Fibroblast of lung (primary cell): ENCODE results near the gene SLC22A4.
A peak's percentile ranks its signal among the peaks of the same experiment; 100 is the strongest.

ENCODE experiments used
- EZH2 ChIP-seq: IDR thresholded peaks from 2 replicates; pipeline ENCODE4 v1.5.1; 2012; ENCODE audit warnings: low read length, control low read depth, mild to moderate bottlenecking; ENCODE audit errors: missing control alignments
- TF ChIP-seq, protein P1 (sequence below), 2 donors: IDR thresholded peaks in 1 of 2; conservative IDR thresholded peaks in 1 of 2; 1 replicate in 1 of 2; 2 replicates in 1 of 2; pipeline ENCODE4 v1.5.1; 2011 to 2012; ENCODE audit warnings: low read length in 2 of 2, control low read depth in 1 of 2, inconsistent platforms in 1 of 2, low read depth in 1 of 2, mild to moderate bottlenecking in 1 of 2

DNA sequence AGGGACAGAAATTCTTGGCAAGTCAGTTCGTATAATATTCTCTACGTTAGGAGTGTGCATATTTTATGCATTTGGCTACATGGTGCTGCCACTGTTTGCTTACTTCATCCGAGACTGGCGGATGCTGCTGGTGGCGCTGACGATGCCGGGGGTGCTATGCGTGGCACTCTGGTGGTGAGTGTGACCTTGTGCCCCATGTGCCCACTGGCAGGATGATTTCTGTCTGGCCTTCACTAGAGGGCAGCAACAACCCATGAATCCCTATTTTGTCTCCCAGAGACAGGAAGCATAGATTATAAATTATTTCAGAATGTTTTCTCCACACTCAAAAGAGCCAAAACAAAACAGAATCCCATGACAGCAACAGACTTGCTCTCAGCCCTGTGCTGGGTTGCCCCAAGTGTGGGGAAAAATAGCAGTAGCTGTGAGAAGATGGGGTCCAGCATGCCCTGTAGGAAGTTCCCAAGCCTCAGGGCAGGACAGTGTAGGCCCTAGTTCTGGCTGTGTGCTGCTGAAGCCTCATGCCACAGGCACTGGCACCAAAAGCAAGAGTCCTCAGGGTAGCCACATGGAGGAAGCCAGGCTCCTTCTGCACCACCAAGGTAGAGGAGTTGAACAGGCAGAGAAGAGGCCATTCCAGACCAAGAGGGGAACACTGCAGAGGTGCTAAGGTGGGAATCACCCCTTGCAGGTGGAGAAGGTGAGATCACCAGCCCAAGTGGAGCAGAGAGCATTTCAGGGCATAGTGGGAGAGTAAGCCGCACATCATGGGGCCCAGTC, 91.3 kb downstream of the SLC22A4 start:
- TF ChIP-seq, protein P1, sequence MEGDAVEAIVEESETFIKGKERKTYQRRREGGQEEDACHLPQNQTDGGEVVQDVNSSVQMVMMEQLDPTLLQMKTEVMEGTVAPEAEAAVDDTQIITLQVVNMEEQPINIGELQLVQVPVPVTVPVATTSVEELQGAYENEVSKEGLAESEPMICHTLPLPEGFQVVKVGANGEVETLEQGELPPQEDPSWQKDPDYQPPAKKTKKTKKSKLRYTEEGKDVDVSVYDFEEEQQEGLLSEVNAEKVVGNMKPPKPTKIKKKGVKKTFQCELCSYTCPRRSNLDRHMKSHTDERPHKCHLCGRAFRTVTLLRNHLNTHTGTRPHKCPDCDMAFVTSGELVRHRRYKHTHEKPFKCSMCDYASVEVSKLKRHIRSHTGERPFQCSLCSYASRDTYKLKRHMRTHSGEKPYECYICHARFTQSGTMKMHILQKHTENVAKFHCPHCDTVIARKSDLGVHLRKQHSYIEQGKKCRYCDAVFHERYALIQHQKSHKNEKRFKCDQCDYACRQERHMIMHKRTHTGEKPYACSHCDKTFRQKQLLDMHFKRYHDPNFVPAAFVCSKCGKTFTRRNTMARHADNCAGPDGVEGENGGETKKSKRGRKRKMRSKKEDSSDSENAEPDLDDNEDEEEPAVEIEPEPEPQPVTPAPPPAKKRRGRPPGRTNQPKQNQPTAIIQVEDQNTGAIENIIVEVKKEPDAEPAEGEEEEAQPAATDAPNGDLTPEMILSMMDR (conservative IDR thresholded peaks at IDR 0.05 in 1 of 2, IDR thresholded peaks at IDR 0.05 in 1 of 2; ENCODE audit: low read depth in 1 of 2, low read length in 2 of 2): peak; percentile 75 to 77
- TF ChIP-seq EZH2: no peak
